B cell (primary cell): ENCODE results near the gene TWNK. TPM values are rescaled to one million over a fixed set of nuclear protein-coding genes. Genes with fewer than 3 reads are reported as not detected.

ENCODE experiments used
- ATAC-seq: fragments of 200-7000 bp; cut with Tn5 transposase; one replicate; pipeline ENCODE4 v1.10.0; 2021; ENCODE audit warnings: low read depth, mild to moderate bottlenecking, moderate number of reproducible peaks, moderate library complexity
- CTCF ChIA-PET: fragments of 350-600 bp; sonication (Branson Sonifier 250); formaldehyde crosslinking; loops from one replicate; lab custom pipeline; 2021; ENCODE audit warnings: antibody characterized with exemption, inconsistent platforms; lab: Charles Lee
- POLR2A ChIA-PET: fragments of 350-600 bp; sonication (Branson Sonifier 250); formaldehyde crosslinking; loops from one replicate; lab custom pipeline; 2021; ENCODE audit warnings: antibody characterized with exemption; lab: Charles Lee
- DNase-seq: peaks from one replicate; pipeline ENCODE4 v3.0.0; 2013
- H2AFZ ChIP-seq: 2 replicates; pipeline ENCODE4 v1.6.1; 2012; ENCODE audit warnings: mild to moderate bottlenecking, low read depth, low read length; ENCODE audit not compliant: insufficient read depth, poor library complexity, severe bottlenecking
- H3K27ac ChIP-seq, 2 donors: 1 replicate in 1 of 2; 2 replicates in 1 of 2; pipeline ENCODE4 v1.5.1; 2012 to 2013; ENCODE audit warnings: low read length in 2 of 2, mild to moderate bottlenecking in 2 of 2, moderate library complexity in 1 of 2
- H3K27me3 ChIP-seq, 4 experiments: fragments of 200-600 bp in 1 of 4; sonication (generic) in 1 of 4; replicated peaks in 1 of 4; 1 replicate in 2 of 4; 2 replicates in 2 of 4; pipeline versions ENCODE4 v1.6.1 to v1.7.0; 2013 to 2016; ENCODE audit warnings: low read length in 3 of 4, mild to moderate bottlenecking in 2 of 4, mixed read lengths in 1 of 4, moderate library complexity in 1 of 4; ENCODE audit not compliant: insufficient read depth in 4 of 4, control insufficient read depth in 3 of 4; ENCODE audit errors: control extremely low read depth in 1 of 4
- H3K36me3 ChIP-seq, 2 experiments: replicated peaks in 1 of 2; 1 replicate in 1 of 2; 2 replicates in 1 of 2; pipeline versions ENCODE4 v1.6.1 to v1.7.1; 2013; ENCODE audit warnings: low read length in 1 of 2; ENCODE audit not compliant: insufficient read depth in 2 of 2, control insufficient read depth in 1 of 2; ENCODE audit errors: control extremely low read depth in 1 of 2, extremely low read depth in 1 of 2
- H3K4me1 ChIP-seq, 2 donors: fragments of 200-600 bp in 1 of 2; sonication (generic) in 1 of 2; 1 replicate in 1 of 2; 2 replicates in 1 of 2; pipeline versions ENCODE4 v1.5.1 to v1.6.1; 2013 to 2017; ENCODE audit warnings: low read length in 2 of 2; ENCODE audit not compliant: control insufficient read depth in 2 of 2, insufficient read depth in 2 of 2
- H3K4me2 ChIP-seq: replicated peaks from 2 replicates; pipeline ENCODE3; 2012; ENCODE audit warnings: mild to moderate bottlenecking, low read depth, low read length; ENCODE audit not compliant: poor library complexity, severe bottlenecking
- H3K4me3 ChIP-seq, 5 experiments: fragments of 200-600 bp in 1 of 5; sonication (generic) in 1 of 5; 1 replicate in 3 of 5; 2 replicates in 2 of 5; pipeline versions ENCODE4 v1.5.1 to v1.7.0; 2011 to 2016; ENCODE audit warnings: low read length in 4 of 5, mild to moderate bottlenecking in 4 of 5, low read depth in 2 of 5, control low read depth in 1 of 5, moderate library complexity in 1 of 5; ENCODE audit not compliant: insufficient read depth in 1 of 5; ENCODE audit errors: control extremely low read depth in 1 of 5, extremely low read depth in 1 of 5
- H3K79me2 ChIP-seq: fragments of 200-600 bp; sonication (generic); one replicate; pipeline ENCODE4 v1.6.0; 2016; ENCODE audit warnings: low read length; ENCODE audit not compliant: control insufficient read depth, insufficient read depth
- H3K9ac ChIP-seq: fragments of 200-600 bp; sonication (generic); 2 replicates; pipeline ENCODE4 v1.6.1; 2017; ENCODE audit warnings: mild to moderate bottlenecking, low read length, moderate library complexity
- H3K9me3 ChIP-seq, 3 donors: one replicate each; pipeline versions ENCODE4 v1.6.1 to v1.7.1; 2013; ENCODE audit warnings: low read length in 2 of 3; ENCODE audit not compliant: control insufficient read depth in 2 of 3, insufficient read depth in 1 of 3; ENCODE audit errors: control extremely low read depth in 1 of 3
- H4K20me1 ChIP-seq: 2 replicates; pipeline ENCODE4 v1.6.0; 2012; ENCODE audit warnings: mild to moderate bottlenecking, low read length; ENCODE audit not compliant: insufficient read depth, control insufficient read depth, poor library complexity, severe bottlenecking
- H3K27ac Mint-ChIP-seq: one replicate; pipeline ENCODE4 v1.8.0; 2021; ENCODE audit warnings: mixed read lengths
- H3K27me3 Mint-ChIP-seq: one replicate; pipeline ENCODE4 v1.8.0; 2021; ENCODE audit warnings: mixed read lengths
- H3K4me1 Mint-ChIP-seq: one replicate; pipeline ENCODE4 v1.8.0; 2021; ENCODE audit warnings: mixed read lengths
- H3K4me3 Mint-ChIP-seq: one replicate; pipeline ENCODE4 v1.8.0; 2021; ENCODE audit warnings: mixed read lengths
- H3K9me3 Mint-ChIP-seq: one replicate; pipeline ENCODE4 v1.8.0; 2022; ENCODE audit warnings: mixed read lengths; ENCODE audit not compliant: insufficient read depth
- EZH2 ChIP-seq: IDR thresholded peaks from 2 replicates; pipeline ENCODE4 v1.6.1; 2012; ENCODE audit warnings: borderline replicate concordance, low read depth, mild to moderate bottlenecking, moderate library complexity, low read length; ENCODE audit not compliant: insufficient read depth, poor library complexity, severe bottlenecking
- WGBS: methylation state at CpG from one replicate; pipeline ENCODE4 v1.1.5; 2013; ENCODE audit warnings: missing lambda C conversion rate; ENCODE audit not compliant: insufficient coverage; 5-methylcytosine and 5-hydroxymethylcytosine counted together
- intact Hi-C: fragments of 100-400 bp; cut with micrococcal nuclease; formaldehyde crosslinking; loops from one replicate; pipeline ENCODE4 v1.10.0; 2022
- polyA plus RNA-seq: library from polyadenylated mRNA; depleted of rRNA; stranded (reverse); fragments of >200 nt; gene quantifications from 2 replicates; pipeline ENCODE4 v1.2.3, GENCODE V29; 2012
- total RNA-seq, 2 donors: library from RNA; stranded (reverse); fragments of 120-200 nt in 1 of 2; gene quantifications; 1 replicate in 1 of 2; 2 replicates in 1 of 2; pipeline versions ENCODE4 v1.2.3 to v1.2.4, GENCODE V29; 2013 to 2022
- TF ChIP-seq, protein P1 (sequence below): fragments of 200-600 bp; IDR thresholded peaks from one replicate; pipeline ENCODE4 v1.8.0; 2022; ENCODE audit warnings: antibody characterized with exemption, mild to moderate bottlenecking

TWNK gene
- total and polyA plus RNA-seq, 2 donors (not counting 1 experiment from before 2014, with no cell fraction given), result 7.2 to 11.8 TPM

- no peaks in the 10 kb centered on the region for H3K9me3 ChIP-seq
- H3K9ac ChIP-seq, result peak within 1 kb of the TSS; percentile 81
- 3% methylated on average over 43 of the region's 44 CpGs for WGBS
- H3K9me3 Mint-ChIP-seq, result no peaks in the 10 kb centered on the region
- H3K4me3 Mint-ChIP-seq, result peak within 1 kb of the TSS; percentile 95
- no peaks in the 10 kb centered on the region for H3K79me2 ChIP-seq
- H3K4me1 Mint-ChIP-seq, result peaks cover 29% of the 10 kb centered on the region
- ATAC-seq, result no peak
- intact Hi-C loops, result loop anchor here (1.0 to 5.0 kb wide), 4 partner anchors 14 to 1377 kb away; partner anchors contain the start of genes PDZD7, SFXN3 and SLC25A28
- peaks cover 0 to 9% of the 10 kb centered on the region in 2 experiments for H3K36me3 ChIP-seq
- peak within 1 kb of the TSS; percentile 95 for H3K4me2 ChIP-seq
- peaks cover 25% of the 10 kb centered on the region for H4K20me1 ChIP-seq
- H3K27ac ChIP-seq, result peak within 1 kb of the TSS; percentile 84 to 87
- H3K27me3 ChIP-seq, result peaks cover 0 to 2% (median 0%) of the 10 kb centered on the region in 4 experiments
- TF ChIP-seq EZH2, result no peak
- TF ChIP-seq, protein P1, sequence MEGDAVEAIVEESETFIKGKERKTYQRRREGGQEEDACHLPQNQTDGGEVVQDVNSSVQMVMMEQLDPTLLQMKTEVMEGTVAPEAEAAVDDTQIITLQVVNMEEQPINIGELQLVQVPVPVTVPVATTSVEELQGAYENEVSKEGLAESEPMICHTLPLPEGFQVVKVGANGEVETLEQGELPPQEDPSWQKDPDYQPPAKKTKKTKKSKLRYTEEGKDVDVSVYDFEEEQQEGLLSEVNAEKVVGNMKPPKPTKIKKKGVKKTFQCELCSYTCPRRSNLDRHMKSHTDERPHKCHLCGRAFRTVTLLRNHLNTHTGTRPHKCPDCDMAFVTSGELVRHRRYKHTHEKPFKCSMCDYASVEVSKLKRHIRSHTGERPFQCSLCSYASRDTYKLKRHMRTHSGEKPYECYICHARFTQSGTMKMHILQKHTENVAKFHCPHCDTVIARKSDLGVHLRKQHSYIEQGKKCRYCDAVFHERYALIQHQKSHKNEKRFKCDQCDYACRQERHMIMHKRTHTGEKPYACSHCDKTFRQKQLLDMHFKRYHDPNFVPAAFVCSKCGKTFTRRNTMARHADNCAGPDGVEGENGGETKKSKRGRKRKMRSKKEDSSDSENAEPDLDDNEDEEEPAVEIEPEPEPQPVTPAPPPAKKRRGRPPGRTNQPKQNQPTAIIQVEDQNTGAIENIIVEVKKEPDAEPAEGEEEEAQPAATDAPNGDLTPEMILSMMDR, result no peak
- CTCF ChIA-PET, result interaction anchor here (0.7 to 8.4 kb wide), 8 partner anchors 8 to 30 kb away, joined by 3 to 70 read pairs (median 6); partner anchors contain the start of gene SEMA4G
- H3K27me3 Mint-ChIP-seq, result no peaks in the 10 kb centered on the region
- POLR2A ChIA-PET, result interaction anchor here (2.4 kb wide), 1 partner anchor 18 kb away, joined by 9 read pairs; no protein-coding TSS in a partner anchor
- peak within 1 kb of the TSS; percentile 37 to 89 (median 86) for H3K4me3 ChIP-seq
- no peak for DNase-seq
- peak within 1 kb of the TSS; percentile 81 for H2AFZ ChIP-seq
- peaks cover 22 to 34% of the 10 kb centered on the region in 2 donors for H3K4me1 ChIP-seq
- peak within 1 kb of the TSS; percentile 96 for H3K27ac Mint-ChIP-seq
Observed at GRCh38 chr10:100999742-101000126, 12.4 kb downstream of the TWNK start, which contains the start of gene LZTS2. Gene LZTS2 (plus strand): TSS chr10:100999808. CDS start chr10:101002539, 2,731 bp downstream.

DNA sequence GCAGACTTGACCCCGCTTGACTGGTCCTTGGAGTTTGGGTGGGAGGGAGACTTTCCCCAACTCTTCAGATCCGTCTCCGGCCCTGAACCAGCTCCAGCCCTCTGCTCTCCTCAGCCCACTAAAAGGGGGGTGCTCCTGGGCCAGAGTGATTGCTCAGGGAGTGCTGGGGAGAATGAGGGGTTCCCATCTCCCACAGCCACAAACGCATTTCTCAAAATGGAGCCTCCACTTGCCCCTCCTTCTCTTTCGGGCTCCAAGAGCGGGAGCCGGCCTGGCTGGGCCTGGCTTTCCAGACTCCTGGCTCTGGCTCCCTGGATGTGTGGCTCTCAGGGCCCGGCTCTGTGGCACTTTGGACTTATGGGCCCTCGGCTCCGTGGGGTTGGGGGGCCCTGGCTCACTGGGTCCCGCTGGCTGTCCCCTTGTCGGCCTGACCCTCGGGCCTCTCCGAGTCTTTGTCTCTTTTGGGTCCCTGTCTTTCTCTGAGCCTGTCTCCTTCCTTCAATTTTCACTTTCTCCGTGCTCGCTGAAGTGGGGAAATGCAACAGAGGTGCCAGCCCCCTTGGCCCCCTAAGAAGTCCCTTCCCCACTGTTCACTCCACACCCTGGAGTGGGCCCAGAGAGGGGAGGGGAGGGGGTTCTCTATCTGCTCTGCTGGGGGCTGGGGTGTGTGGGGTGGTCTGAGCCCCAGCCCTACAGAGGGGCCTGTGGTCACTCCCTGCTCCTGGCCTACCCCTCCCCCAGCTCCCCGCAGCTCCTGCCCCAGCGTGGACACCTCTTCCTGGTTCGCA, 13.0 kb downstream of the TWNK start:
- TF ChIP-seq EZH2, result no peak
- TF ChIP-seq, protein P1, result no peak
- Histone ChIP-seq H3K4me3 (peak overlapping the region in 4 of 5 experiments; percentile 47 to 86 (median 52)), H3K9me3 (no peaks in the 10 kb centered on the region), H3K4me2 (peak overlapping the region; percentile 95), H3K36me3 (peaks cover 0 to 10% of the 10 kb centered on the region in 2 experiments), H3K27me3 (peaks cover 0 to 2% (median 0%) of the 10 kb centered on the region in 4 experiments), H3K9ac (peak overlapping the region; percentile 59), H3K4me1 (peaks cover 22 to 34% of the 10 kb centered on the region in 2 donors), H2AFZ (peak overlapping the region; percentile 60), H4K20me1 (peaks cover 25% of the 10 kb centered on the region), H3K79me2 (no peaks in the 10 kb centered on the region), H3K27ac (no peak overlapping the region)
- Mint-ChIP-seq H3K27me3 (no peaks in the 10 kb centered on the region), H3K27ac (peak overlapping the region; percentile 64), H3K4me3 (peak overlapping the region; percentile 79), H3K9me3 (no peaks in the 10 kb centered on the region), H3K4me1 (peaks cover 29% of the 10 kb centered on the region)
- ChIA-PET CTCF (interaction anchor here (0.6 to 8.4 kb wide), 6 partner anchors 9 to 71 kb away, joined by 3 to 70 read pairs (median 6); no protein-coding TSS in a partner anchor), POLR2A (no interaction called here)
- 9% methylated on average over 11 of the region's 19 CpGs for WGBS
- no peak for DNase-seq
- intact Hi-C loops, result no loop called here
- no peak for ATAC-seq
